Natural killer cell (primary cell): ENCODE measurements around the gene ULBP1. TPM values are rescaled to one million over a fixed set of nuclear protein-coding genes. Genes with fewer than 3 reads are reported as not detected.

ENCODE experiments used
- ATAC-seq, 3 donors: fragments of 150-1000 bp in 2 of 3; fragments of 200-7000 bp in 1 of 3; cut with Tn5 transposase; 1 replicate in 1 of 3; 2 replicates in 2 of 3; pipeline ENCODE4 v1.10.0; 2021; ENCODE audit warnings: mild to moderate bottlenecking in 2 of 3, moderate library complexity in 2 of 3
- DNase-seq, 2 donors: peaks; one replicate each; pipeline versions ENCODE4 v3.0.0 to v3.0.0-alpha.2; 2013 to 2021; ENCODE audit warnings: mixed read lengths in 1 of 2
- H3K27ac ChIP-seq: one replicate; pipeline ENCODE4 v1.5.1; 2013; ENCODE audit warnings: mild to moderate bottlenecking, low read length
- H3K27me3 ChIP-seq: one replicate; pipeline ENCODE4 v1.6.1; 2013; ENCODE audit warnings: low read length; ENCODE audit not compliant: control insufficient read depth, insufficient read depth
- H3K36me3 ChIP-seq: one replicate; pipeline ENCODE4 v1.6.1; 2013; ENCODE audit warnings: low read length; ENCODE audit not compliant: control insufficient read depth, insufficient read depth
- H3K4me1 ChIP-seq: one replicate; pipeline ENCODE4 v1.6.1; 2013; ENCODE audit warnings: low read length; ENCODE audit not compliant: control insufficient read depth, insufficient read depth
- H3K4me3 ChIP-seq: one replicate; pipeline ENCODE4 v1.5.1; 2013; ENCODE audit warnings: low read length
- H3K9me3 ChIP-seq: one replicate; pipeline ENCODE4 v1.6.1; 2013; ENCODE audit warnings: low read length; ENCODE audit not compliant: control insufficient read depth, insufficient read depth
- H3K27ac Mint-ChIP-seq, 2 donors: one replicate each; pipeline ENCODE4 v1.8.0; 2022; ENCODE audit warnings: mild to moderate bottlenecking in 2 of 2, mixed read lengths in 2 of 2, moderate library complexity in 1 of 2
- H3K27me3 Mint-ChIP-seq, 2 donors: one replicate each; pipeline ENCODE4 v1.8.0; 2022; ENCODE audit warnings: low read depth in 2 of 2, mixed read lengths in 2 of 2
- H3K36me3 Mint-ChIP-seq: one replicate; pipeline ENCODE4 v1.8.0; 2022; ENCODE audit warnings: mixed read lengths
- H3K4me1 Mint-ChIP-seq, 2 donors: one replicate each; pipeline ENCODE4 v1.8.0; 2022; ENCODE audit warnings: mixed read lengths in 2 of 2
- H3K4me3 Mint-ChIP-seq: one replicate; pipeline ENCODE4 v1.8.0; 2022; ENCODE audit warnings: mild to moderate bottlenecking, moderate library complexity, mixed read lengths
- H3K9me3 Mint-ChIP-seq, 2 donors: one replicate each; pipeline ENCODE4 v1.8.0; 2022; ENCODE audit warnings: mixed read lengths in 2 of 2
- WGBS: methylation state at CpG from one replicate; pipeline ENCODE4 v1.1.7; 2013; ENCODE audit warnings: missing lambda C conversion rate; ENCODE audit not compliant: insufficient coverage; 5-methylcytosine and 5-hydroxymethylcytosine counted together
- intact Hi-C: fragments of 100-400 bp; cut with micrococcal nuclease; formaldehyde crosslinking; loops from one replicate; pipeline ENCODE4 v1.14.2; 2022
- total RNA-seq, 4 donors: library from RNA; stranded (reverse); fragments of 120-200 nt in 1 of 4; gene quantifications; one replicate each; pipeline versions ENCODE4 v1.2.3 to v1.2.4, GENCODE V29; 2013 to 2022
- TF ChIP-seq, protein P1 (sequence below): fragments of 200-600 bp; IDR thresholded peaks from one replicate; pipeline ENCODE4 v1.8.0; 2022; ENCODE audit warnings: antibody characterized with exemption

ULBP1 gene
- total RNA-seq, 3 donors from 2014 or later (not counting 1 experiment from before 2014, with no cell fraction given): 0.18 to 0.23 TPM; not detected in 1

DNA sequence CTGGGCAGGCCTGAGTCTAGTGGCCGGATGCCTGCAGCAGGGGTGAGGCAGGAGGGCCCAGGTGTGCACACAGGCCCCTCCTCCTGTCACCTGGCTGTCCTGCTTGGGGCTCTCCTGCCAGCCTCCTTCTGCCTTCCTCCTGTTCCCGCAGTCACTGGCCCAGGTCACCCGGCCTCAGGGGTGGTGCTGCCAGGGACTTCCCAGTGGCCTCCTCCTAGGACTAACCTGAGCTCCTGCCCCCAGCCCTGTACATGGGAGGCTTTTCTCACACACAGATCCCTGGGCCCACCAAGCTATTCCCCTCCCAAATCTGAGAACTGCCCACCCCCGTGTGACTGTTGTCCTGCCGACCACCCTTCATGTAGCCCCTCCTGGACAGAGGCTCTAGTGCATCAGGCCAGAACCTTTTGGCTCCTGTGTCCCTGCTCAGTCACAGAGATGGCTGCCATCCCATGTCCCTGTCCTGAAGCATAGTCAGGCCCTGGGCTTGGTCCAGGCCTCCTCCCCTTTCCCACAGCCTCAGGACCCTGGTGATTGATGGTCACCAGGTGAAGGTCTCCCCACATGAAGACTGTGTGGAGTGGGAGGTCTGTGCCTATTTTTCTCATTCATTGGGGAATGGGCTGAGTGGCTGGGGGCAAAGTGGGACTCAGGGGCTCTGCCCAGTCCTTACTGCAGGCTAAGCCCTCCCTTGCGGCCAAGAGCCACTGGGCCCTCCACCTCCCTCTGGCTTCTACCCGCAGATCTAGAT lies 1.1 kb upstream of the ULBP1 start:
- no peak for ATAC-seq
- 79% methylated on average over 7 of the region's 7 CpGs for WGBS
- Mint-ChIP-seq H3K4me3 (peak overlapping the region; percentile 96), H3K9me3 (no peaks in the 10 kb centered on the region), H3K4me1 (peaks cover 24 to 32% of the 10 kb centered on the region in 2 donors), H3K36me3 (no peaks in the 10 kb centered on the region), H3K27ac (peak overlapping the region in 1 of 2 donors; percentile 86), H3K27me3 (peaks cover 70 to 87% of the 10 kb centered on the region in 2 donors)
- Histone ChIP-seq H3K9me3 (no peaks in the 10 kb centered on the region), H3K27me3 (peaks cover 49% of the 10 kb centered on the region), H3K36me3 (no peaks in the 10 kb centered on the region), H3K27ac (no peak overlapping the region), H3K4me1 (peaks cover 27% of the 10 kb centered on the region), H3K4me3 (no peak overlapping the region)
- intact Hi-C loops: loop anchor here (2.0 to 5.0 kb wide), 2 partner anchors 22 to 40 kb away; no protein-coding TSS in a partner anchor
- TF ChIP-seq, protein P1, sequence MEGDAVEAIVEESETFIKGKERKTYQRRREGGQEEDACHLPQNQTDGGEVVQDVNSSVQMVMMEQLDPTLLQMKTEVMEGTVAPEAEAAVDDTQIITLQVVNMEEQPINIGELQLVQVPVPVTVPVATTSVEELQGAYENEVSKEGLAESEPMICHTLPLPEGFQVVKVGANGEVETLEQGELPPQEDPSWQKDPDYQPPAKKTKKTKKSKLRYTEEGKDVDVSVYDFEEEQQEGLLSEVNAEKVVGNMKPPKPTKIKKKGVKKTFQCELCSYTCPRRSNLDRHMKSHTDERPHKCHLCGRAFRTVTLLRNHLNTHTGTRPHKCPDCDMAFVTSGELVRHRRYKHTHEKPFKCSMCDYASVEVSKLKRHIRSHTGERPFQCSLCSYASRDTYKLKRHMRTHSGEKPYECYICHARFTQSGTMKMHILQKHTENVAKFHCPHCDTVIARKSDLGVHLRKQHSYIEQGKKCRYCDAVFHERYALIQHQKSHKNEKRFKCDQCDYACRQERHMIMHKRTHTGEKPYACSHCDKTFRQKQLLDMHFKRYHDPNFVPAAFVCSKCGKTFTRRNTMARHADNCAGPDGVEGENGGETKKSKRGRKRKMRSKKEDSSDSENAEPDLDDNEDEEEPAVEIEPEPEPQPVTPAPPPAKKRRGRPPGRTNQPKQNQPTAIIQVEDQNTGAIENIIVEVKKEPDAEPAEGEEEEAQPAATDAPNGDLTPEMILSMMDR: no peak
- no peak for DNase-seq

DNA sequence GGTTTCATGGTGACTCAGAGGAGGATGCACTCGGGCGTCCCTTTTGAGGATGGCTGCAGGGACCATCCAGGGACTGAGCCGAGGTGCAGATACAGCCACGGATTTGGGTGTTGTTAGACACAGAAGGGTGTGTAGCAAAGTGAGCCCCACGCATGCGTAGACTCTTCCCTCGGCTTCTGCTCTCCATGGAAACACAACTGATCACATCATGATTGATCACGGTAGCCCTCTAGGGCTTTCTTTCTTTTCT lies 606 bp upstream of the ULBP1 start:
- intact Hi-C loops: loop anchor here (2.0 to 5.0 kb wide), 2 partner anchors 22 to 39 kb away; no protein-coding TSS in a partner anchor
- peak overlapping the region; percentile 52 for H3K4me3 ChIP-seq
- Mint-ChIP-seq H3K9me3 (no peaks in the 10 kb centered on the region), H3K4me3 (peak overlapping the region; percentile 96), H3K4me1 (peaks cover 24 to 32% of the 10 kb centered on the region in 2 donors), H3K36me3 (no peaks in the 10 kb centered on the region), H3K27me3 (peaks cover 70 to 88% of the 10 kb centered on the region in 2 donors), H3K27ac (peak overlapping the region in 1 of 2 donors; percentile 86)
- H3K9me3 ChIP-seq: no peaks in the 10 kb centered on the region
- H3K27me3 ChIP-seq: peaks cover 44% of the 10 kb centered on the region
- TF ChIP-seq, protein P1: no peak
- peak in 1 of 2 donors; percentile 63 for DNase-seq
- H3K27ac ChIP-seq: no peak overlapping the region
- peak in 1 of 3 donors; percentile 21 for ATAC-seq
- H3K36me3 ChIP-seq: no peaks in the 10 kb centered on the region
- 18% methylated on average over 7 of the region's 8 CpGs for WGBS
- H3K4me1 ChIP-seq: peaks cover 27% of the 10 kb centered on the region

DNA sequence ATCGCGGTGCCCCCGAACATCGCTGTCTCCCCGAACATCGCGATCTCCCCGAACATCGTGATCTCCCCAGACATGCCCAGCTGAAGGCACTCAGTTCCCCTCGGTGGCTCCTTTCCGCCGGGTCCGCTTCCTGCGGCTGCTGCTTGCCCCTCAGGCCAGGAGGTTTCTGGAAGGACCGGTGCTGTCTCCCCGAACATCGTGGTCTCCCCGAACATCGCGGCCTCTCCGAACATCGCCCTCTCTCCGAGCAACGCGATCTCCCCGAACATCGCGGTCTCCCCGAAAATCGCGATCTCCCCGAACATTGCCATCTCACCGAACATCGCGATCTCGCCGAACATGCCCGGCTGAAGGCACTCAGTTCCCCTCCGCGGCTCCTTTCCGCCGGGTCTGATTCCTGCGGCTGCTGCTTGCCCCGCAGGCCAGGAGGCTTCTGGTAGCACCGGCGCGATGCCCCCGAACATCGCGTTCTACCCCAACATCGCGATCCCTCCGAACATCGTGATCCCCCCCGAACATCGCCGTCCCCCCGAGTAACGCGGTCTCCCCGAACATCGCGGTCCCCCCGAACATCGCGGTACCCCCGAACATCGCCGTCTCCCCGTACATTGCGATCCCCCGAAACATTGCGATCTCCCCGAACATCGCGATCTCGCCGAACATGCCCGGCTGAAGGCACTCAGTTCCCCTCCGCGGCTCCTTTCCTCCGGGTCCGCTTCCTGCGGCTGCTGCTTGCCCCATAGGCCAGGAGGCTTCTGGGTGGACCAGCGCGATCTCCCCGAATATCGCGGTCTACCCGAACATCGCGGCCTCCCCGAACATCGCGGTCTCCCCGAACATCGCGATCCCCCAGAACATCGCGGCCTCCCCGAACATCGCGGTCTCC lies 808 bp downstream of the ULBP1 start:
- 2% methylated on average over 103 of the region's 103 CpGs for WGBS
- no peak for ATAC-seq
- peaks cover 27% of the 10 kb centered on the region for H3K4me1 ChIP-seq
- H3K27ac ChIP-seq: no peak overlapping the region
- H3K36me3 Mint-ChIP-seq: no peaks in the 10 kb centered on the region
- TF ChIP-seq, protein P1: no peak
- intact Hi-C loops: loop anchor here (5.0 kb wide), 1 partner anchor 38 kb away; no protein-coding TSS in a partner anchor
- H3K36me3 ChIP-seq: no peaks in the 10 kb centered on the region
- peak overlapping the region; percentile 52 for H3K4me3 ChIP-seq
- peak overlapping the region; percentile 96 for H3K4me3 Mint-ChIP-seq
- peaks cover 24 to 32% of the 10 kb centered on the region in 2 donors for H3K4me1 Mint-ChIP-seq
- peaks cover 44% of the 10 kb centered on the region for H3K27me3 ChIP-seq
- DNase-seq: peak in 1 of 2 donors; percentile 56
- no peaks in the 10 kb centered on the region for H3K9me3 ChIP-seq
- H3K9me3 Mint-ChIP-seq: no peaks in the 10 kb centered on the region
- H3K27me3 Mint-ChIP-seq: peaks cover 72 to 90% of the 10 kb centered on the region in 2 donors
- H3K27ac Mint-ChIP-seq: peak overlapping the region; percentile 66 to 86
